HL-60 (cell line): ENCODE results near the gene PCGF2.

Experiments used
- DNase-seq, 2 experiments: peaks; one replicate each; pipeline ENCODE4 v3.0.0-alpha.2; 2010 to 2020; ENCODE audit warnings: low read depth in 1 of 2, low spot score in 1 of 2
- H3K27ac ChIP-seq: fragments of 250-450 bp; sonication (Bioruptor Pico); replicated peaks from 2 replicates; pipeline ENCODE4 v1.5.1; 2020; ENCODE audit warnings: mild to moderate bottlenecking, moderate library complexity
- H3K27me3 ChIP-seq: fragments of 250-450 bp; sonication (Bioruptor Pico); 2 replicates; pipeline ENCODE4 v1.5.1; 2021; ENCODE audit warnings: mild to moderate bottlenecking, moderate library complexity; ENCODE audit not compliant: insufficient read depth, poor library complexity, severe bottlenecking
- H3K4me3 ChIP-seq: replicated peaks from 2 replicates; pipeline ENCODE4 v1.5.1; 2011; ENCODE audit warnings: mild to moderate bottlenecking, control low read depth, low read length; ENCODE audit not compliant: insufficient read depth
- GABPA ChIP-seq: IDR thresholded peaks from 2 replicates; pipeline ENCODE4 v1.6.1; 2012; ENCODE audit warnings: low read depth
- POLR2AphosphoS5 ChIP-seq: IDR thresholded peaks from 2 replicates; pipeline ENCODE4 v1.6.1; 2012; ENCODE audit warnings: low read depth
- SPI1 ChIP-seq: IDR thresholded peaks from 2 replicates; pipeline ENCODE4 v1.6.1; 2012; ENCODE audit warnings: low read depth, mild to moderate bottlenecking, borderline replicate concordance
- TF ChIP-seq, protein P1 (sequence below): IDR thresholded peaks from 2 replicates; pipeline ENCODE4 v1.6.1; 2012; ENCODE audit warnings: low read depth; ENCODE audit not compliant: insufficient replicate concordance
- TF ChIP-seq, protein P2 (sequence below): IDR thresholded peaks from one replicate; pipeline ENCODE4 v1.5.1; 2011; ENCODE audit warnings: low read length, control low read depth, inconsistent platforms; ENCODE audit not compliant: insufficient read depth

Gene PCGF2

GRCh38 chr17:38706505-38707216, 41.5 kb downstream of the PCGF2 start:
- no peaks in the 10 kb centered on the region for H3K27me3 ChIP-seq
- TF ChIP-seq GABPA = no peak
- TF ChIP-seq SPI1 = peak; percentile 62; the same call in 1 of the 2 replicates
- H3K4me3 ChIP-seq = peak overlapping the region; percentile 48
- DNase-seq = no peak
- H3K27ac ChIP-seq = peak overlapping the region; percentile 47; the same call in 1 of the 2 replicates

DNA sequence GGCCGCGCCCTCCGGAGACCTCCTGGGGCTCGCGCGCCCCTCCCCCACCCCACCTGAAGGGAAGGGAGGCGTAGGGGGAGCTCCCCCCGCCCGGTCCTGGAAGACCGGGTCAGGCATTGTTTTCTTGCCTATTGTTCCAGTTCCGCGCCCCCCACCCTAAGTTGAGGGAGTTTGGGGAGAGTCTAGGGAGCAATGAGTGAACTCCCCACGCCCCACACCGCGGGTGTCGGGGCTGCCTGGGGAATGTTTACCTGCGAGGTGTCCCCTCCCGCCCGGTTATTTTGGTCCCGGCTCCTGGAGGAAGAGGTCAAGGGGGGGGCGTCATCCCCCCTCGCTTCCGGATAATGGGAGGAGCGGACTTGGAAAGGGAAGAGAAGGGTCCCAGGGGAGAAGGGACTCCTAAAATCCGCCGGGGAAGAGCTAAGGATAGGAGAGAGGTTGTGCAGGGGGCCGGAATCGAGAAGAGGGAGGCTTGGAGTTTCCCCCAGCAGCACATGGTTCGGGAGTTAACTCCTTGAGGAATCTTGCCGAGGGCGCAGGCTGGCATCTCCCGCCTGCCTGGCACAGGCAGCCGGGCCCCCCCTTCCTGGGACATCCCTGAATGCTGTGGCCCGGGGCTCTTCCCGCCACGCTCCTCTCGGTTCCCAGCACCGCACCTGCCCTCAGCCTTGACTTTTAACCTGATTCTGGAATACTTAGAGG, 42.2 kb downstream of the PCGF2 start:
- TF ChIP-seq SPI1 (no peak), GABPA (no peak), POLR2AphosphoS5 (no peak)
- TF ChIP-seq, protein P1, sequence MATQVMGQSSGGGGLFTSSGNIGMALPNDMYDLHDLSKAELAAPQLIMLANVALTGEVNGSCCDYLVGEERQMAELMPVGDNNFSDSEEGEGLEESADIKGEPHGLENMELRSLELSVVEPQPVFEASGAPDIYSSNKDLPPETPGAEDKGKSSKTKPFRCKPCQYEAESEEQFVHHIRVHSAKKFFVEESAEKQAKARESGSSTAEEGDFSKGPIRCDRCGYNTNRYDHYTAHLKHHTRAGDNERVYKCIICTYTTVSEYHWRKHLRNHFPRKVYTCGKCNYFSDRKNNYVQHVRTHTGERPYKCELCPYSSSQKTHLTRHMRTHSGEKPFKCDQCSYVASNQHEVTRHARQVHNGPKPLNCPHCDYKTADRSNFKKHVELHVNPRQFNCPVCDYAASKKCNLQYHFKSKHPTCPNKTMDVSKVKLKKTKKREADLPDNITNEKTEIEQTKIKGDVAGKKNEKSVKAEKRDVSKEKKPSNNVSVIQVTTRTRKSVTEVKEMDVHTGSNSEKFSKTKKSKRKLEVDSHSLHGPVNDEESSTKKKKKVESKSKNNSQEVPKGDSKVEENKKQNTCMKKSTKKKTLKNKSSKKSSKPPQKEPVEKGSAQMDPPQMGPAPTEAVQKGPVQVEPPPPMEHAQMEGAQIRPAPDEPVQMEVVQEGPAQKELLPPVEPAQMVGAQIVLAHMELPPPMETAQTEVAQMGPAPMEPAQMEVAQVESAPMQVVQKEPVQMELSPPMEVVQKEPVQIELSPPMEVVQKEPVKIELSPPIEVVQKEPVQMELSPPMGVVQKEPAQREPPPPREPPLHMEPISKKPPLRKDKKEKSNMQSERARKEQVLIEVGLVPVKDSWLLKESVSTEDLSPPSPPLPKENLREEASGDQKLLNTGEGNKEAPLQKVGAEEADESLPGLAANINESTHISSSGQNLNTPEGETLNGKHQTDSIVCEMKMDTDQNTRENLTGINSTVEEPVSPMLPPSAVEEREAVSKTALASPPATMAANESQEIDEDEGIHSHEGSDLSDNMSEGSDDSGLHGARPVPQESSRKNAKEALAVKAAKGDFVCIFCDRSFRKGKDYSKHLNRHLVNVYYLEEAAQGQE = no peak
- TF ChIP-seq, protein P2, sequence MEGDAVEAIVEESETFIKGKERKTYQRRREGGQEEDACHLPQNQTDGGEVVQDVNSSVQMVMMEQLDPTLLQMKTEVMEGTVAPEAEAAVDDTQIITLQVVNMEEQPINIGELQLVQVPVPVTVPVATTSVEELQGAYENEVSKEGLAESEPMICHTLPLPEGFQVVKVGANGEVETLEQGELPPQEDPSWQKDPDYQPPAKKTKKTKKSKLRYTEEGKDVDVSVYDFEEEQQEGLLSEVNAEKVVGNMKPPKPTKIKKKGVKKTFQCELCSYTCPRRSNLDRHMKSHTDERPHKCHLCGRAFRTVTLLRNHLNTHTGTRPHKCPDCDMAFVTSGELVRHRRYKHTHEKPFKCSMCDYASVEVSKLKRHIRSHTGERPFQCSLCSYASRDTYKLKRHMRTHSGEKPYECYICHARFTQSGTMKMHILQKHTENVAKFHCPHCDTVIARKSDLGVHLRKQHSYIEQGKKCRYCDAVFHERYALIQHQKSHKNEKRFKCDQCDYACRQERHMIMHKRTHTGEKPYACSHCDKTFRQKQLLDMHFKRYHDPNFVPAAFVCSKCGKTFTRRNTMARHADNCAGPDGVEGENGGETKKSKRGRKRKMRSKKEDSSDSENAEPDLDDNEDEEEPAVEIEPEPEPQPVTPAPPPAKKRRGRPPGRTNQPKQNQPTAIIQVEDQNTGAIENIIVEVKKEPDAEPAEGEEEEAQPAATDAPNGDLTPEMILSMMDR = no peak
- peak overlapping the region; percentile 48 for H3K4me3 ChIP-seq
- no peaks in the 10 kb centered on the region for H3K27me3 ChIP-seq
- DNase-seq = no peak
- H3K27ac ChIP-seq = peak overlapping the region; percentile 47

GRCh38 chr17:38705523-38705802, 42.7 kb downstream of the PCGF2 start:
- no peak overlapping the region for H3K27ac ChIP-seq
- no peaks in the 10 kb centered on the region for H3K27me3 ChIP-seq
- H3K4me3 ChIP-seq = peak overlapping the region; percentile 48
- DNase-seq = no peak
- TF ChIP-seq, protein P1 = no peak
- TF ChIP-seq SPI1 (no peak), GABPA (no peak), POLR2AphosphoS5 (no peak)
- TF ChIP-seq, protein P2 = no peak

GRCh38 chr17:38704606-38705522, 43.3 kb downstream of the PCGF2 start, which contains the start of gene MLLT6:
TSS of gene MLLT6 (plus strand) at chr17:38705273. CDS start at chr17:38705633, 360 bp downstream.
- Histone ChIP-seq H3K27ac (peak within 1 kb of the TSS; percentile 89), H3K27me3 (no peaks in the 10 kb centered on the region), H3K4me3 (peak within 1 kb of the TSS; percentile 59)
- no peak for TF ChIP-seq GABPA
- TF ChIP-seq, protein P1 = no peak
- no peak for TF ChIP-seq POLR2AphosphoS5
- TF ChIP-seq, protein P2 = no peak
- TF ChIP-seq SPI1 = no peak
- peak; percentile 72 to 80 for DNase-seq
